Hepatocyte (in vitro differentiated cells): ENCODE data around the gene CD93. TPM values are rescaled to one million over a fixed set of nuclear protein-coding genes. Genes with fewer than 3 reads are reported as not detected.

Experiments
- DNase-seq: peaks from one replicate; pipeline ENCODE4 v3.0.0-alpha.2; 2016; ENCODE audit warnings: low spot score
- H2AFZ ChIP-seq: fragments of 200-600 bp; sonication (generic); 2 replicates; pipeline ENCODE4 v1.6.0; 2016; ENCODE audit warnings: antibody characterized with exemption, mild to moderate bottlenecking
- H3K27ac ChIP-seq: fragments of 200-600 bp; sonication (generic); 2 replicates; pipeline ENCODE4 v1.5.1; 2016; ENCODE audit warnings: mild to moderate bottlenecking
- H3K27me3 ChIP-seq: fragments of 200-600 bp; sonication (generic); 2 replicates; pipeline ENCODE4 v1.6.1; 2016
- H3K36me3 ChIP-seq: fragments of 200-600 bp; sonication (generic); replicated peaks from 2 replicates; pipeline ENCODE4 v1.5.1; 2016; ENCODE audit warnings: low read depth; ENCODE audit not compliant: insufficient read depth
- H3K4me1 ChIP-seq: fragments of 200-600 bp; sonication (generic); 2 replicates; pipeline ENCODE4 v1.5.1; 2016; ENCODE audit warnings: mild to moderate bottlenecking, moderate library complexity; ENCODE audit not compliant: insufficient read depth
- H3K4me2 ChIP-seq: fragments of 200-600 bp; sonication (generic); 2 replicates; pipeline ENCODE4 v1.6.0; 2016
- H3K4me3 ChIP-seq: fragments of 200-600 bp; sonication (generic); 2 replicates; pipeline ENCODE4 v1.5.1; 2016; ENCODE audit warnings: mild to moderate bottlenecking
- H3K79me2 ChIP-seq: fragments of 200-600 bp; sonication (generic); 2 replicates; pipeline ENCODE4 v1.6.0; 2017; ENCODE audit warnings: mild to moderate bottlenecking
- H3K9me2 ChIP-seq: fragments of 200-600 bp; sonication (generic); replicated peaks from 2 replicates; pipeline ENCODE4 v1.6.0; 2017; ENCODE audit warnings: mild to moderate bottlenecking; ENCODE audit not compliant: insufficient read depth
- H3K9me3 ChIP-seq: fragments of 200-600 bp; sonication (generic); 2 replicates; pipeline ENCODE4 v1.5.1; 2016; ENCODE audit warnings: low read depth, mild to moderate bottlenecking
- H4K20me1 ChIP-seq: fragments of 200-600 bp; sonication (generic); 2 replicates; pipeline ENCODE4 v1.6.0; 2016; ENCODE audit warnings: mild to moderate bottlenecking; ENCODE audit not compliant: insufficient read depth, poor library complexity, severe bottlenecking
- EZH2 ChIP-seq: fragments of 200-600 bp; sonication (generic); IDR thresholded peaks from 2 replicates; pipeline ENCODE4 v1.6.1; 2016; ENCODE audit warnings: antibody characterized with exemption, mild to moderate bottlenecking, borderline replicate concordance
- EZH2phosphoT487 ChIP-seq: fragments of 200-600 bp; sonication (generic); IDR thresholded peaks from one replicate; pipeline ENCODE4 v1.6.1; 2018; ENCODE audit warnings: antibody characterized with exemption, mild to moderate bottlenecking, low read depth, moderate library complexity; ENCODE audit not compliant: unreplicated experiment, severe bottlenecking
- WGBS: methylation state at CpG from one replicate; pipeline ENCODE4 v1.1.6; 2016; ENCODE audit warnings: low lambda C conversion rate; ENCODE audit errors: missing lambda C conversion rate; 5-methylcytosine and 5-hydroxymethylcytosine counted together
- polyA plus RNA-seq: library from polyadenylated mRNA; unstranded; fragments of >200 nt; fragmentation: Nextera tagmentation; extraction: Ambion mirVana; gene quantifications from 2 replicates; pipeline ENCODE4 v1.2.1, GENCODE V29; 2016
- total RNA-seq: library from RNA; depleted of rRNA; stranded (reverse); fragments of >200 nt; gene quantifications from 2 replicates; pipeline ENCODE4 v1.2.3, GENCODE V29; 2014
- TF ChIP-seq, protein P1 (sequence below): fragments of 200-600 bp; sonication (generic); IDR thresholded peaks from 2 replicates; pipeline ENCODE4 v1.5.1; 2016; ENCODE audit warnings: antibody characterized with exemption, mild to moderate bottlenecking; ENCODE audit not compliant: poor library complexity

The CD93 gene
- total and polyA plus RNA-seq, 2 experiments from 2014 or later: 0.07 to 2.1 TPM

- Histone ChIP-seq H2AFZ (no peak overlapping the region), H3K79me2 (no peaks in the 10 kb centered on the region), H3K27ac (peak overlapping the region; percentile 54), H3K4me2 (no peak overlapping the region), H3K9me3 (no peaks in the 10 kb centered on the region), H3K27me3 (no peaks in the 10 kb centered on the region), H3K9me2 (no peaks in the 10 kb centered on the region), H3K4me1 (peaks cover 12% of the 10 kb centered on the region), H3K4me3 (no peak overlapping the region), H3K36me3 (no peaks in the 10 kb centered on the region), H4K20me1 (no peaks in the 10 kb centered on the region)
- TF ChIP-seq EZH2phosphoT487: no peak
- TF ChIP-seq, protein P1, sequence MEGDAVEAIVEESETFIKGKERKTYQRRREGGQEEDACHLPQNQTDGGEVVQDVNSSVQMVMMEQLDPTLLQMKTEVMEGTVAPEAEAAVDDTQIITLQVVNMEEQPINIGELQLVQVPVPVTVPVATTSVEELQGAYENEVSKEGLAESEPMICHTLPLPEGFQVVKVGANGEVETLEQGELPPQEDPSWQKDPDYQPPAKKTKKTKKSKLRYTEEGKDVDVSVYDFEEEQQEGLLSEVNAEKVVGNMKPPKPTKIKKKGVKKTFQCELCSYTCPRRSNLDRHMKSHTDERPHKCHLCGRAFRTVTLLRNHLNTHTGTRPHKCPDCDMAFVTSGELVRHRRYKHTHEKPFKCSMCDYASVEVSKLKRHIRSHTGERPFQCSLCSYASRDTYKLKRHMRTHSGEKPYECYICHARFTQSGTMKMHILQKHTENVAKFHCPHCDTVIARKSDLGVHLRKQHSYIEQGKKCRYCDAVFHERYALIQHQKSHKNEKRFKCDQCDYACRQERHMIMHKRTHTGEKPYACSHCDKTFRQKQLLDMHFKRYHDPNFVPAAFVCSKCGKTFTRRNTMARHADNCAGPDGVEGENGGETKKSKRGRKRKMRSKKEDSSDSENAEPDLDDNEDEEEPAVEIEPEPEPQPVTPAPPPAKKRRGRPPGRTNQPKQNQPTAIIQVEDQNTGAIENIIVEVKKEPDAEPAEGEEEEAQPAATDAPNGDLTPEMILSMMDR: no peak
- TF ChIP-seq EZH2: no peak
- DNase-seq: peak; percentile 36
- 81% methylated on average over 14 of the region's 14 CpGs for WGBS
Observed at GRCh38 chr20:23132293-23132929, 46.3 kb upstream of the CD93 start.

GRCh38 chr20:23131766-23132165, 45.6 kb upstream of the CD93 start:
- Histone ChIP-seq H3K4me1 (peaks cover 12% of the 10 kb centered on the region), H3K27me3 (no peaks in the 10 kb centered on the region), H3K4me2 (no peak overlapping the region), H3K36me3 (no peaks in the 10 kb centered on the region), H4K20me1 (no peaks in the 10 kb centered on the region), H3K9me2 (no peaks in the 10 kb centered on the region), H2AFZ (no peak overlapping the region), H3K4me3 (no peak overlapping the region), H3K9me3 (no peaks in the 10 kb centered on the region), H3K27ac (peak overlapping the region; percentile 33), H3K79me2 (no peaks in the 10 kb centered on the region)
- TF ChIP-seq, protein P1: no peak
- TF ChIP-seq EZH2: no peak
- no peak for TF ChIP-seq EZH2phosphoT487
- no peak for DNase-seq
- WGBS: 86% methylated on average over 11 of the region's 11 CpGs

DNA sequence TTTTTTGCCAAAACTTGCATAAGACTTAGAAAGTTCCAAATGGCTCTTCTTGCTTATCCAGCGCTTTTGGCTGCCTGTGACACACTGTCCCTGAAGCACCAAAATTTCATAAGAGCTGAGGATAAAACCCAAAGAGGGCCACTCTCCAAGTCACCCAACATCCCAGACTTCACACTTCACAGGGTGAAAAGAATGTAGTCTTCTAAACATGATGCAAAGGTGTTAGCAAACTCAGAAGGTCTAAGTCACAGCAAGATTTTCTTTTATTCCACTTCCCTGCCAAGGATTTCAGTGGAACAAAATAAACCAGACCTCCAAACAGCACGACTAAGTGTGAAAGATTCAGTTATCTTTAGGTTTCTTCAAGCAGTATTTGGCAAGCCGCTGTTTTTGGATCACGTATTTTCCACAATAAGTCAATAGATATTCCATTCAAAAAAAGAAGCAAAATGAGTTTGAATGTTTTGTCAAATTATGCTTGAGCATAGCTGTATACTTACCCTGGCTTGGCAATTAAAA, 44.6 kb upstream of the CD93 start:
- no peak for DNase-seq
- no peak overlapping the region for H3K4me3 ChIP-seq
- no peaks in the 10 kb centered on the region for H4K20me1 ChIP-seq
- H3K27me3 ChIP-seq: no peaks in the 10 kb centered on the region
- 78% methylated on average over 4 of the region's 4 CpGs for WGBS
- no peaks in the 10 kb centered on the region for H3K9me3 ChIP-seq
- H3K79me2 ChIP-seq: no peaks in the 10 kb centered on the region
- H3K27ac ChIP-seq: no peak overlapping the region
- H3K4me2 ChIP-seq: no peak overlapping the region
- no peaks in the 10 kb centered on the region for H3K36me3 ChIP-seq
- H3K9me2 ChIP-seq: no peaks in the 10 kb centered on the region
- TF ChIP-seq, protein P1: no peak
- TF ChIP-seq EZH2phosphoT487 (no peak), EZH2 (no peak)
- H2AFZ ChIP-seq: no peak overlapping the region
- peaks cover 17% of the 10 kb centered on the region for H3K4me1 ChIP-seq
